Measurements from ENCODE around the gene LGALS9C.
"Not testable (repeated sequence)": the region's sequence is repeated elsewhere in the genome, so short reads cannot be mapped to it uniquely, and the experiment has no call there.

LGALS9C gene

GRCh38 chr17:18542234-18542633, 65.6 kb downstream of the LGALS9C start:
- not testable (repeated sequence) for DNase-seq

DNA sequence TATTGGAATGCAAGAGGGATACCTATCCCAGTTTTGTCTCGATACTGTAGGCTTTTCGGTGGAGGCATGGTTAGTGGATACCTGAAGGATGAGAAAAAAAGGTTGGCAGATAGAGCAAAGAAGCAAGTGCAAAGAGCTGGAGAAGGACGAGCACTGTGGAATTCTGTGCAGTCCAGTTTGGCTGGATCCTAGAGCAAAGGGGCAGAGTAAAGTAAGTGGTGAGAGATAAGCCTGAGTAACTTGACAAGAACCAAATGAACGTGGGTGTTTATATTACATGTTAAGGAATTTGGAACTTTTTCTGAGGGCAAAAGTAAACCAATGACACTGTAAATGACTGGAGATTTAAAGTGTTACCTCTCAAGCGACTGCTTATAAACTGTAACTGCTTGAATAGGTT, 66.3 kb downstream of the LGALS9C start:
- DNase-seq, result not testable (repeated sequence)

Measured in EL (cell line).